ENCODE measurements around the gene APBA2. TPM values are rescaled to one million over a fixed set of nuclear protein-coding genes. Genes with fewer than 3 reads are reported as not detected.

The APBA2 gene
- total RNA-seq, 1 experiment from 2014 or later = not detected

DNA sequence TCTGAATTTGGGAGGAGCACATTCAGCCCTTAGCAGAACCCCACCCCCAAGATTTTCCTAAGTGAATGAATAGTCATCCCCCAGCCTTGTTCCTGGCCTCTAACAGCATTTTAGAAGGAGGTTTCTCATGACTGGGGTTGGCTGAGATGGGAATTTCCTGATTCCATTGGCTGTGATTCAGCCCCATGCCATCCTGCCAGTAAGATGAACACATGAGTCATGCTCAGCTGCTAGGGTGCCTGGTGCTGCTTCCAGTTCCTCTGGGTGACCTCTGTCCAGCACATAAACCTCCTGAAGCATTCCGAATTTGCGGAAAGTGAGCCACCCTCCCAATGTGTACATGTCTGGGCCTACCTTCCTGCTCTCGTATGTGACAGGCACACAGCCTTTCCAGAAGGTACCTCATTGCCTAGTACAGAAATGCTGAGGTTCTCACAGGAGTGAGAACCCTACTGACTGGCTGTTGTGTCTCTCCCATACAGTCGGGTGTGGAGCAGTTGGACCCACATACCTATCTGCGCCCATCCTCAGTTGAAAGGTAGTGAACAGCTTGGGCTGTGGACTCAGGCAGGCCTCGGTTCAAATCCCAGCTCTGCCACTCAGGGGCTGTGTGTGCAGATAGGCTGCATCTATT, 91.7 kb downstream of the APBA2 start:
- Histone ChIP-seq H3K4me2 (ENCODE audit: low read depth, low read length, poor library complexity, severe bottlenecking) (no peak overlapping the region), H2AFZ (ENCODE audit: low read length) (no peak overlapping the region)

DNA sequence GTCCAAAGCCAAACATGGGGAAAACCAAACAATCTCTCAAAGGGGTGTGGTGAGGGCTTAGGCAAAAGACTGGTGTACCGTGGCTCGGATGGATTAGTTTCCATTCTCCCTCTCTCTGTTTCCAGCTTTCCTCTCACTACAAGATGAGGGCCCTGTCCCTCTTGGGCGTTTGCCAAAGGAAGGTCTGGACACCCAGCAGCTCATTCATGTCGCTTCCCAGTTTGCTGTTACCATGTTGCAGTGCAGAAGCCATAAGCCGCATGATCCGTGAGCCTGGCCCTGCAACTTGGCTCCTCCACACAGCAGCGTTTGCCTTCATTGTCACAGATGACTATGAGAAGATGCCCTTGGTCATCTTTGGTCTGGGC, 92.2 kb downstream of the APBA2 start:
- Histone ChIP-seq H3K4me1 (ENCODE audit: low read length) (no peaks in the 10 kb centered on the region), H3K79me2 (ENCODE audit: low read length) (no peaks in the 10 kb centered on the region), H3K4me2 (ENCODE audit: low read depth, low read length, poor library complexity, severe bottlenecking) (no peak overlapping the region), H3K9me2 (replicated peaks; ENCODE audit: insufficient read depth, low read length) (no peaks in the 10 kb centered on the region), H3K9ac (ENCODE audit: low read length) (no peak overlapping the region), H4K20me1 (ENCODE audit: insufficient read depth, low read depth, low read length) (no peaks in the 10 kb centered on the region), H3K9me3 (ENCODE audit: low read length) (no peaks in the 10 kb centered on the region), H2AFZ (ENCODE audit: low read length) (no peak overlapping the region), H3K27me3 (ENCODE audit: low read length) (no peaks in the 10 kb centered on the region), H3K4me3 (ENCODE audit: low read length) (no peak overlapping the region), H3K27ac (ENCODE audit: low read length) (no peak overlapping the region), H3K36me3 (ENCODE audit: insufficient read depth, low read length) (no peaks in the 10 kb centered on the region)
- no peak for DNase-seq

More for the DNA sequence above, 91.7 kb downstream of the APBA2 start:
- no peaks in the 10 kb centered on the region for H3K79me2 ChIP-seq (ENCODE audit: low read length)
- H3K4me3 ChIP-seq (ENCODE audit: low read length) = no peak overlapping the region
- H3K9me2 ChIP-seq (replicated peaks; ENCODE audit: insufficient read depth, low read length) = no peaks in the 10 kb centered on the region
- H3K9me3 ChIP-seq (ENCODE audit: low read length) = no peaks in the 10 kb centered on the region
- no peaks in the 10 kb centered on the region for H3K4me1 ChIP-seq (ENCODE audit: low read length)
- no peak overlapping the region for H3K9ac ChIP-seq (ENCODE audit: low read length)
- no peaks in the 10 kb centered on the region for H3K36me3 ChIP-seq (ENCODE audit: insufficient read depth, low read length)
- no peaks in the 10 kb centered on the region for H3K27me3 ChIP-seq (ENCODE audit: low read length)
- DNase-seq = no peak
- no peaks in the 10 kb centered on the region for H4K20me1 ChIP-seq (ENCODE audit: insufficient read depth, low read depth, low read length)
- no peak overlapping the region for H3K27ac ChIP-seq (ENCODE audit: low read length)

- no peak for DNase-seq
- H3K27ac ChIP-seq (ENCODE audit: low read length) = no peak overlapping the region
Observed at GRCh38 chr15:28978661-28979060, 92.9 kb downstream of the APBA2 start.

DNA sequence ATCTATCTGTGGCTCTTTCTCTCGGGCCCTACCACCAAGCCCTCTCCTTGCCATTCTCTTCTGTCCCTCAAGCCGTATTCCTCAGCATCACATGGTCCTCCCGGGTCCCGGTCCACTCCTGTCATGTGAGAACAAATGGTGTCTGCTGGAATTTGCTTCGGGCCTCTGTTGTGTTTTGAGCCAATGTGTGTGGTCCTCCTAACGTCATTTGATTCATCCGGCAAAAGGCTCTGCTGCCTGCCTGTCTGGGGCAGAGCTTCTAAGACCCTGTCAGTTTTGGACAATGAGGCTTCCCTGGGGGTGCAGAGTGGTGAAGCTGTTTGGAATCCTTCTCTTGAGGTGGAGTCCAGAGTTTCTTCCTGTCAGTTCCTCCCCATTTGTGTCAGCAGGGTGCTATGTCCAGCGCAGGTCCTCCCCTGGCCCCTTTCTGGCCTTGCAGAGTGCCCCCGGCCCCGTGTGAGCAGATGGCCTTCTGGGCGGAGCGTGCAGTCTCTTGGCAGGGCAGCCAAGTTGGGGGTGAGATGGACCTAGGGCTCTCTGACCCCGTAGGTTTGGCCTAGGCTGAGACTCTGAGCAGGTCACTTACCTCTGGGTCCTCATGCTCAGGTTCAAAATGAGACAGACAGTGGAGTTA, 93.6 kb downstream of the APBA2 start:
- Histone ChIP-seq H3K36me3 (ENCODE audit: insufficient read depth, low read length) (no peaks in the 10 kb centered on the region), H3K4me2 (ENCODE audit: low read depth, low read length, poor library complexity, severe bottlenecking) (no peak overlapping the region), H3K9me3 (ENCODE audit: low read length) (no peaks in the 10 kb centered on the region), H4K20me1 (ENCODE audit: insufficient read depth, low read depth, low read length) (no peaks in the 10 kb centered on the region), H3K9ac (ENCODE audit: low read length) (no peak overlapping the region), H3K27ac (ENCODE audit: low read length) (no peak overlapping the region), H3K79me2 (ENCODE audit: low read length) (no peaks in the 10 kb centered on the region), H3K4me1 (ENCODE audit: low read length) (no peaks in the 10 kb centered on the region), H3K4me3 (ENCODE audit: low read length) (no peak overlapping the region), H3K9me2 (replicated peaks; ENCODE audit: insufficient read depth, low read length) (no peaks in the 10 kb centered on the region), H2AFZ (ENCODE audit: low read length) (no peak overlapping the region), H3K27me3 (ENCODE audit: low read length) (no peaks in the 10 kb centered on the region)
- no peak for DNase-seq

More at GRCh38 chr15:28978661-28979060, 92.9 kb downstream of the APBA2 start:
- no peaks in the 10 kb centered on the region for H3K36me3 ChIP-seq (ENCODE audit: insufficient read depth, low read length)
- H4K20me1 ChIP-seq (ENCODE audit: insufficient read depth, low read depth, low read length) = no peaks in the 10 kb centered on the region
- H3K9me2 ChIP-seq (replicated peaks; ENCODE audit: insufficient read depth, low read length) = no peaks in the 10 kb centered on the region
- H3K4me1 ChIP-seq (ENCODE audit: low read length) = no peaks in the 10 kb centered on the region
- H3K4me3 ChIP-seq (ENCODE audit: low read length) = no peak overlapping the region
- no peaks in the 10 kb centered on the region for H3K79me2 ChIP-seq (ENCODE audit: low read length)
- H3K27me3 ChIP-seq (ENCODE audit: low read length) = no peaks in the 10 kb centered on the region
- no peak overlapping the region for H3K4me2 ChIP-seq (ENCODE audit: low read depth, low read length, poor library complexity, severe bottlenecking)
- no peak overlapping the region for H2AFZ ChIP-seq (ENCODE audit: low read length)
- no peaks in the 10 kb centered on the region for H3K9me3 ChIP-seq (ENCODE audit: low read length)
- no peak overlapping the region for H3K9ac ChIP-seq (ENCODE audit: low read length)

- Histone ChIP-seq H3K27ac (ENCODE audit: low read length) (no peak overlapping the region), H3K4me1 (ENCODE audit: low read length) (no peaks in the 10 kb centered on the region), H4K20me1 (ENCODE audit: insufficient read depth, low read depth, low read length) (no peaks in the 10 kb centered on the region), H3K4me3 (ENCODE audit: low read length) (no peak overlapping the region), H3K9me3 (ENCODE audit: low read length) (no peaks in the 10 kb centered on the region), H3K4me2 (ENCODE audit: low read depth, low read length, poor library complexity, severe bottlenecking) (no peak overlapping the region), H3K27me3 (ENCODE audit: low read length) (no peaks in the 10 kb centered on the region), H3K36me3 (ENCODE audit: insufficient read depth, low read length) (no peaks in the 10 kb centered on the region), H3K79me2 (ENCODE audit: low read length) (no peaks in the 10 kb centered on the region), H2AFZ (ENCODE audit: low read length) (no peak overlapping the region), H3K9ac (ENCODE audit: low read length) (no peak overlapping the region), H3K9me2 (replicated peaks; ENCODE audit: insufficient read depth, low read length) (no peaks in the 10 kb centered on the region)
- no peak for DNase-seq
Observed at GRCh38 chr15:28980709-28981350, 95.1 kb downstream of the APBA2 start.

DNA sequence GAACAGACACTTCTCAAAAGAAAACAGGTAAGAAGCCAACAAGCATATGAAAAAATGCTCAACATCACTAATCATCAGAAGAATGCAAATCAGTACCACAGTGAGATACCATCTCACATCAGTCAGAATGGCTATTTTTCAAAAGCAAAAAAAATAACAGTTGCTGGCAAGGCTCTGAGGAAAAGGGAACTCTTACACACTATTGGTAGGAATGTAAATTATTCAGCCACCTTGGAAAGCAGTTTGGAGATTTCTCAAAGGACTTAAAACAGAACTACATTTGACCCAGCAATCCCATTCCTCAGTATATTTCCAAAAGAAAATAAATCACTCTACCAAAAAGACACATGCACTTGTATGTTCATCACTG, 95.6 kb downstream of the APBA2 start:
- no peaks in the 10 kb centered on the region for H3K9me2 ChIP-seq (replicated peaks; ENCODE audit: insufficient read depth, low read length)
- H3K36me3 ChIP-seq (ENCODE audit: insufficient read depth, low read length) = no peaks in the 10 kb centered on the region
- no peaks in the 10 kb centered on the region for H3K9me3 ChIP-seq (ENCODE audit: low read length)
- no peaks in the 10 kb centered on the region for H3K4me1 ChIP-seq (ENCODE audit: low read length)
- H3K4me2 ChIP-seq (ENCODE audit: low read depth, low read length, poor library complexity, severe bottlenecking) = no peak overlapping the region
- no peaks in the 10 kb centered on the region for H3K27me3 ChIP-seq (ENCODE audit: low read length)
- H3K9ac ChIP-seq (ENCODE audit: low read length) = no peak overlapping the region
- no peak overlapping the region for H3K4me3 ChIP-seq (ENCODE audit: low read length)
- no peaks in the 10 kb centered on the region for H4K20me1 ChIP-seq (ENCODE audit: insufficient read depth, low read depth, low read length)
- H3K27ac ChIP-seq (ENCODE audit: low read length) = no peak overlapping the region
- no peak overlapping the region for H2AFZ ChIP-seq (ENCODE audit: low read length)
- H3K79me2 ChIP-seq (ENCODE audit: low read length) = no peaks in the 10 kb centered on the region
- DNase-seq = no peak

GRCh38 chr15:28981921-28982320, 96.1 kb downstream of the APBA2 start:
- H3K9me3 ChIP-seq (ENCODE audit: low read length) = no peaks in the 10 kb centered on the region
- H3K27ac ChIP-seq (ENCODE audit: low read length) = no peak overlapping the region
- H3K4me1 ChIP-seq (ENCODE audit: low read length) = no peaks in the 10 kb centered on the region
- no peak overlapping the region for H2AFZ ChIP-seq (ENCODE audit: low read length)
- no peak for DNase-seq
- H3K27me3 ChIP-seq (ENCODE audit: low read length) = no peaks in the 10 kb centered on the region
- H3K9me2 ChIP-seq (replicated peaks; ENCODE audit: insufficient read depth, low read length) = no peaks in the 10 kb centered on the region
- no peak overlapping the region for H3K9ac ChIP-seq (ENCODE audit: low read length)
- no peaks in the 10 kb centered on the region for H3K36me3 ChIP-seq (ENCODE audit: insufficient read depth, low read length)
- no peaks in the 10 kb centered on the region for H3K79me2 ChIP-seq (ENCODE audit: low read length)
- no peak overlapping the region for H3K4me3 ChIP-seq (ENCODE audit: low read length)
- no peak overlapping the region for H3K4me2 ChIP-seq (ENCODE audit: low read depth, low read length, poor library complexity, severe bottlenecking)
- no peaks in the 10 kb centered on the region for H4K20me1 ChIP-seq (ENCODE audit: insufficient read depth, low read depth, low read length)

GRCh38 chr15:28982886-28983285, 97.1 kb downstream of the APBA2 start:
- no peak overlapping the region for H3K27ac ChIP-seq (ENCODE audit: low read length)
- no peaks in the 10 kb centered on the region for H3K27me3 ChIP-seq (ENCODE audit: low read length)
- no peaks in the 10 kb centered on the region for H3K36me3 ChIP-seq (ENCODE audit: insufficient read depth, low read length)
- no peaks in the 10 kb centered on the region for H3K9me3 ChIP-seq (ENCODE audit: low read length)
- H3K4me1 ChIP-seq (ENCODE audit: low read length) = no peaks in the 10 kb centered on the region
- H3K4me3 ChIP-seq (ENCODE audit: low read length) = no peak overlapping the region
- no peaks in the 10 kb centered on the region for H3K79me2 ChIP-seq (ENCODE audit: low read length)
- no peak overlapping the region for H2AFZ ChIP-seq (ENCODE audit: low read length)
- no peaks in the 10 kb centered on the region for H3K9me2 ChIP-seq (replicated peaks; ENCODE audit: insufficient read depth, low read length)
- DNase-seq = no peak
- H3K9ac ChIP-seq (ENCODE audit: low read length) = no peak overlapping the region
- H3K4me2 ChIP-seq (ENCODE audit: low read depth, low read length, poor library complexity, severe bottlenecking) = no peak overlapping the region
- no peaks in the 10 kb centered on the region for H4K20me1 ChIP-seq (ENCODE audit: insufficient read depth, low read depth, low read length)
